Stimulated activated CD8-positive, alpha-beta memory T cell treated with anti-CD3 and anti-CD28 coated beads, Interleukin-12 subunit alpha, Interleukin-12 subunit beta, amount 100 ng/mL, for 1 hour (primary cell): Measurements from ENCODE around the gene CACNA2D1.
"Not testable (repeated sequence)": the region's sequence is repeated elsewhere in the genome, so short reads cannot be mapped to it uniquely, and the experiment has no call there.

ENCODE experiments used
- DNase-seq: peaks from one replicate; pipeline ENCODE4 v3.0.0-alpha.2; 2020; ENCODE audit warnings: low read depth

CACNA2D1 gene

DNA sequence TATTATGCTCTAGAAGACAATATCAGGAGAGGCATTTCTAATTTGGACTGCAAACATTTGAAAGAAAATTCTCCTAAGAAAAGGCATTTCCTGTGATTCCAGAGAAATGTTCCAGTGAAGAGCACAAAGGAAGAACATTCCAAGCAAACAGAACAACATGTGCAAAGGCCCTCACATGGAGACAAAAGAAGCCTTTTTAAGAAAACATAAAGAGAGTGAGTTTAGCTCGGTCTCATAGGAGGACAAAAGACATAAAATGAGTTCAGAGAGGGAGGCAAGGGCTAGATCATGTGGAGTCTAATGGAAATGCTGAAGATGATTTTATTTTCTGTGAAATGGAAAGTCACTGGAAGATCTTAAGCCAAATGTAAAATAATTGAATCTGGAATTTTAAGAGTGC, 404.0 kb downstream of the CACNA2D1 start:
- DNase-seq = no peak

GRCh38 chr7:82036146-82036886, 407.3 kb downstream of the CACNA2D1 start:
- no peak for DNase-seq

- DNase-seq = no peak
Observed at GRCh38 chr7:82035456-82035855, 408.1 kb downstream of the CACNA2D1 start.

DNA sequence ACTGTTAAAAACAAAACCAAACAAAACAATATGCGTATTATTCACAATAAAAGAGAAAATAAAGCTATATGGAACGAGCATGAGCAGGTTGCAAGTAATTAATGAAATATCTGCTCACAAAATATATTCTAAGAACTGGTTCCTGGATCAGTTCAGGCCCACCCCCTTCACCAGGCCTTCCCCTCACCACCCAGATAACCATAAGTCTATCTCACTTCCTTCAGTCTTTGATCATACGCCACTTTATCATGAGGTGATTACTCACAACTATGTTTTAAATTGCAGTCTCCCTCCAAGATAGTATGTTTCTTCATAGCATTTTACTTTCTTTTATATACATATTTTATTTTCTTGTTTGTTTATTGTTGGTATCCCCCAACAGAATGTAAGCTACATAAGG, 410.7 kb downstream of the CACNA2D1 start:
- no peak for DNase-seq

GRCh38 chr7:82029236-82029913, 414.2 kb downstream of the CACNA2D1 start:
- no peak for DNase-seq

- DNase-seq = no peak
Observed at GRCh38 chr7:82028097-82028496, 415.5 kb downstream of the CACNA2D1 start.

GRCh38 chr7:82021713-82022112, 421.9 kb downstream of the CACNA2D1 start:
- no peak for DNase-seq

DNA sequence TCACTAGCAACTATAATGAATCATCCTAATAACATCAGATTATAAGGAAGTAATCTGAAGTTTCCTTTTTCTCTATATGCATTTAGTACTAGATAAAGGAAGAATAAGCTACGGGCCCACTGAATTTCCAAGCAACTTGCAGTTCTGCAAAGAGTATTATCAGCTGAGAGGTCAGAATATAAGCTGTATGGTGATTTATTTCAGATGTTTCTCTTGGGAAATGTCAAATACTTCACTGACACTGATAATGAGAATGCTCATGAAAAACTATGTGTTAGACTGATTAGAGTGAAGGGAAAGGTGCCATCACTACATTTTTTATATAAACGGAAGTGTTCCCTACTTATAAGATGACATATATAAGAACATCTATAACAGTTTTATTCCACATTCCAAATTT, 422.5 kb downstream of the CACNA2D1 start:
- no peak for DNase-seq

- no peak for DNase-seq
Observed at GRCh38 chr7:82019551-82020475, 423.8 kb downstream of the CACNA2D1 start.

DNA sequence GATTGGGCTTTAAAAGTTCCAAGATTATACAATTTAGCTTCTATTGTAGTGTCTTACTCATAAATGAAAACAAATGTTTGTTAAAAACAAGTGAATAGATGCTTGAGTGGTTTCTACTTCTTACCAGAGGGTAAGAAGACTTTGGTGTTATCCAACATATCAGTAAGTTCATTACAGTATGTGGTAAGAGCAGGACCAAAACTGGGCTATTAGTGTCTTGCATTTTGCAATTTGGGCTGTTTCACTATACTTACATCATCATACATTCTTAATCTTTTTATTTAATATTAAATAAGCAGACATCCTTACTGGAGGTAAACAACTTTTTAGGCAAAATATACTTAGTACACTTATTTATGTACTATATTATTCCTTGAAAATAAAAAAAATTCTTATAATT, 425.4 kb downstream of the CACNA2D1 start:
- DNase-seq = no peak

DNA sequence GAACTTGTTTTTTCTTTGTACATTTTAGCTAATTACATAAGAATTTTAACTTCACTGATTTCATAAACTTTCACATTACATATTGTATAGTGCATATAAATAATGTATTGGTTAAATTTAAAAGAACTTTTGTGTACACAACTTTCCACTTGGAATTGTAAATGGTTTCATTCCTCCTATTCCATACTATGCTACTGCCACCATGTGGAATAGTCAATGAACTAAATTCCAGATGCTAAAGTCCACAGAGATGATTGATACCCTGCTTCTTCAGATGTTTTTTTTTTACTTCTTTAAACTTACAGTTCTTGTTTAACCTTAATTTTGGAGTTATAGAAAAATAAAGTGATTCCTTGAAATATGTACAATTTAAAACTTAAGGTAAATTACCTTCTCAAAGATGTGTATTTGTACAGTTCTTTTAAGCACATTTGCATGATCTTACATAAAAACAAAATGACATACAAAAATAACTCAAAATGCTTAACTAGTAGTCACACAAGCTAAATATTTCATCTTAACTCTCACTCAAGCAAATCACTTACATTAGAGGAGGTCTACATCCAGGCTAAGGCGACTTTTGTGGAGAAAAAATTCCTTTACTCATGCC, 426.1 kb downstream of the CACNA2D1 start:
- DNase-seq = no peak

DNA sequence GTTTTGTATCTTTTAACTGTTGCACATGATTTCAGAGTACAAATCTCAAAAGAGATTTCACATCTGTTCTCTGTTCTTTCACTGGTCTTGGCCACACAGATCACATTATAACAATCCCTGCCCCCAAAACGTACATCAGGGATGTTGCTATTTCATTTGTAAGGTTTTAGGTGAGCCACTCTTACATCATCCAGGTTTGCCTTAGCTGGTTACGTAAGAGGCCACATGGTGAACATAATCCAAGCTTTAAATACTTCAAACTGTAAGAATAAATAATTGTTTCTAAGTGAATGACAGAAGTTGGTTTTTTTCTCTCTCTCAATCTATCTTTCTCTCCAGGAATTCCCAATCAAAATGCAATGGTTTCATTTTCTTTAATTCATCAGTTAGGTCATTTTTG, 427.8 kb downstream of the CACNA2D1 start:
- no peak for DNase-seq

- not testable (repeated sequence) for DNase-seq
Observed at GRCh38 chr7:82014574-82014973, 429.0 kb downstream of the CACNA2D1 start.

DNA sequence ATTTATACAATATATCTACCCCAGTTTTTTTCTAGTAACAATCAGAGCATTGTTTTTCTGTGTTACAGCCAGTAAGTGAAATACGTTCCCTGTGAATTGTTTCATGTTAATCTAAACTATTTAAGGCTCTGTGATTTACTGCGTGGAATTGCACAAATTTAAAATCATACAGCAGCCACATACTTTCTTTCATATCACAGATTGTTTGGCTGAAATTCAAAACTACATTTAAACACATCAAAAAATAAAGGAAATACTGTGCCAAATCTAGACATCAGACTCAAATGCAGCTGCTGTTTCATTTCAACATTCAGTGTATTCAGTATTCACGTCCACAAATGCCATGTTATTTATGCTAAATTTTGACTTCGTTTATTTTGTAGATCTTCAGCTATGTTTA, 431.1 kb downstream of the CACNA2D1 start:
- DNase-seq = no peak

GRCh38 chr7:82010416-82010815, 433.2 kb downstream of the CACNA2D1 start:
- no peak for DNase-seq

DNA sequence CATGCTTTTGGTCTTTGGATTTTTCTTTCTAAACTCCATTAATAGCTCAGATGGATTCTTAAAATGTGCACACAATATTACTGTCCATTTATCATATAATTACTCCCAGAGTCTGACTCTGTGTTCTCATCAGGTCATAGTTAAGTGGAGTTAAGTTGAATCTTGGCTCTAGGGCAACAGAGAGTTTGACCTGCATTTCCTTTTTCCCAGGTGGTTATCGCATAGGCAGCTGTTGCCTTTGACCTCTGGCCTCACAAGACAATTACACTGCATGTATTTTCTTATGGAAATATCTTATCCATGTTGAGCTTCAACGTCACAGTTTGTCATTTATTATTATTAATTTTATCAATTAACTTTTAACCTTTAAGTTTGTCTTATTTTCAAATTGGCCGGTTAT, 436.3 kb downstream of the CACNA2D1 start:
- DNase-seq = no peak

DNA sequence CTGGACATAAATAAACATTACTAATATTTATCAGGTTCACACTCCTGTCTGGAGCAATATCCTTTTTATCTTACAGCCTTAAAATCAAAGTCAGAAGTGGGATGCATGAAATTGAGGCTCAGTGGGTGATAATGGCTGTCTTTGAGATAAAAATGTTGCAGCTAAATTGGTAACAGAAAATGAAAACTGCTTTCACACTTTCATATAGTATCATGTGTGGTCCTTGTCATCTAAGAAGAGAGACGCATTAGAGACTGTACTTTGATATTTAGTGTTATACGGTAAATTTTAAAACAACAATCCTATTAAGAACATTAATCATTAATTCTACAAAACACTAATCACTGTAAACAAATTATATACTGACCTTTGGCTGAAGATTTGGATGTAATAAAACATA, 438.5 kb downstream of the CACNA2D1 start:
- no peak for DNase-seq

GRCh38 chr7:81993186-81993585, 450.4 kb downstream of the CACNA2D1 start:
- no peak for DNase-seq

DNA sequence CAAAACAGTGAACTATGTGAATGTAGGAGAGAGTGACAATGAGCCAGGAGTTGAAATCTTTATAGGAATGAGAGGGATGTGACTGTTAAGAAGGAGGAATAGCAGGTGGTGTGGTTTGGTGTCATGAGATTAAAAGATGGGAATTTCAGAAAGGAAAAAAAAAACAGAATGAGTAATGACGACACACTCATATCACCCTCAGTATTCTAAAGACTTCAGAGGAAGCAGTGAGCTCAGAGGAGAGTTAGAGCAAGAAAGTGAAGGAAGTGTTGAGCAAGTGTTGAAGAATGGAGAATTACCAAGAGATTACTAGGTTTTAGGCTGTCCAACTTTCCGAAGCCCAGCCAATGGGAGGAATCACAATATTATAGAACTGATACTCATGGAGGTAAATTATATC, 453.2 kb downstream of the CACNA2D1 start:
- no peak for DNase-seq

GRCh38 chr7:81986723-81987470, 456.7 kb downstream of the CACNA2D1 start:
- no peak for DNase-seq

DNA sequence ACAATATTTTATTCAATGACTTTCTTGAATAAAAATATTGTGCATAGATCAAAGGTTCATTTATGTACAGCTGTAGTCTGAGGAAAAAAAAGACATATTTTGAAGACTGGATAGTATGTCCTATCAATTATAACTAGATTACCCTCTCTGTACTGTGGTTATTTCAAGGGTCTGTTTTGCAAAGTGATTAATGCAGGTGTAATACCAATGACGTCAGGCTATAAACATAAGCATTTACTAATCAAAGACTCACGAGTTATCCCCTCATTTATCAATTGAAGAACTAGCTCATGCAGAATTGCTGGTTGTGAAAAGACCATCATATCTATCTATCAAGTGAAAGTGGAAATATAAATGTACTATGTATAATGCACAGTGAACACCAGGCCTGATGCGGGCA, 460.2 kb downstream of the CACNA2D1 start:
- DNase-seq = no peak

- DNase-seq = no peak
Observed at GRCh38 chr7:81973117-81973516, 470.5 kb downstream of the CACNA2D1 start.
